PC-3 (cell line): Measurements from ENCODE around the gene COL6A1. TPM values are rescaled to one million over a fixed set of nuclear protein-coding genes. Genes with fewer than 3 reads are reported as not detected.

ENCODE experiments used
- ATAC-seq: fragments of 200-7000 bp; cut with Tn5 transposase; 2 replicates; pipeline ENCODE4 v1.9.1; 2020; ENCODE audit warnings: mild to moderate bottlenecking, moderate library complexity
- BruUV-seq: library from RNA; stranded (reverse); fragments of 400-500 nt; replicated peaks from 2 replicates; lab custom pipeline; 2021; lab: Mats Ljungman, UMichigan
- CTCF ChIA-PET: fragments of 300-600 bp; sonication (Branson Sonifier 250); formaldehyde crosslinking; loops from one replicate; lab custom pipeline; 2022; ENCODE audit warnings: antibody characterized with exemption; lab: Charles Lee
- POLR2A ChIA-PET: fragments of 300-600 bp; sonication (Branson Sonifier 250); formaldehyde crosslinking; loops from one replicate; lab custom pipeline; 2022; ENCODE audit warnings: antibody characterized with exemption; ENCODE audit not compliant: unreplicated experiment; lab: Charles Lee
- DNase-seq: peaks from one replicate; pipeline ENCODE4 v3.0.0-alpha.2; 2015
- H2AFZ ChIP-seq: fragments of 300-600 bp; sonication (generic); 2 replicates; pipeline ENCODE4 v1.6.0; 2016; ENCODE audit warnings: antibody characterized with exemption, low read length
- H3F3A ChIP-seq: fragments of 300-600 bp; sonication (generic); one replicate; pipeline ENCODE4 v1.6.0; 2017; ENCODE audit warnings: antibody characterized with exemption, low read length, control low read depth, mild to moderate bottlenecking; ENCODE audit not compliant: unreplicated experiment
- H3K27ac ChIP-seq: fragments of 300-600 bp; sonication (generic); 2 replicates; pipeline ENCODE4 v1.5.1; 2016; ENCODE audit warnings: mild to moderate bottlenecking, low read length
- H3K27me3 ChIP-seq: fragments of 300-600 bp; sonication (generic); 2 replicates; pipeline ENCODE4 v1.6.1; 2016; ENCODE audit warnings: low read length, mixed read lengths
- H3K36me3 ChIP-seq: fragments of 300-600 bp; sonication (generic); 2 replicates; pipeline ENCODE4 v1.6.1; 2016; ENCODE audit warnings: low read depth, mixed run types, low read length, mixed read lengths
- H3K4me1 ChIP-seq: fragments of 300-600 bp; sonication (generic); 2 replicates; pipeline ENCODE4 v1.5.1; 2016; ENCODE audit warnings: low read length; ENCODE audit not compliant: insufficient read depth
- H3K4me2 ChIP-seq: fragments of 300-600 bp; sonication (generic); 2 replicates; pipeline ENCODE4 v1.6.0; 2016; ENCODE audit warnings: low read length
- H3K4me3 ChIP-seq: fragments of 300-600 bp; sonication (generic); 2 replicates; pipeline ENCODE4 v1.5.1; 2016; ENCODE audit warnings: mild to moderate bottlenecking, low read length, mixed read lengths
- H3K79me2 ChIP-seq: fragments of 300-600 bp; sonication (generic); 2 replicates; pipeline ENCODE4 v1.6.1; 2017; ENCODE audit warnings: low read length, mixed read lengths
- H3K9ac ChIP-seq: fragments of 300-600 bp; sonication (generic); 2 replicates; pipeline ENCODE4 v1.6.0; 2016; ENCODE audit warnings: mild to moderate bottlenecking, low read length
- H3K9me2 ChIP-seq: fragments of 300-600 bp; sonication (generic); replicated peaks from 2 replicates; pipeline ENCODE4 v1.6.1; 2016; ENCODE audit warnings: mixed run types, low read length, mixed read lengths
- H3K9me3 ChIP-seq: fragments of 300-600 bp; sonication (generic); 2 replicates; pipeline ENCODE4 v1.6.1; 2016; ENCODE audit warnings: low read length, mixed read lengths
- H4K20me1 ChIP-seq: fragments of 300-600 bp; sonication (generic); 2 replicates; pipeline ENCODE4 v1.6.1; 2016; ENCODE audit warnings: low read length, mixed read lengths
- EZH2 ChIP-seq: fragments of 300-600 bp; sonication (generic); IDR thresholded peaks from one replicate; pipeline ENCODE4 v1.6.1; 2017; ENCODE audit warnings: antibody characterized with exemption, mild to moderate bottlenecking, low read length; ENCODE audit not compliant: unreplicated experiment
- EZH2phosphoT487 ChIP-seq: fragments of 300-600 bp; sonication (generic); IDR thresholded peaks from 2 replicates; pipeline ENCODE4 v1.6.1; 2018; ENCODE audit warnings: mild to moderate bottlenecking, antibody characterized with exemption, low read length, borderline replicate concordance
- intact Hi-C: fragments of 100-400 bp; cut with micrococcal nuclease; formaldehyde crosslinking; loops from 2 replicates; pipeline ENCODE4 v1.9.0; 2023
- total RNA-seq: library from RNA; depleted of rRNA; stranded (reverse); fragments of >200 nt; gene quantifications from 2 replicates; pipeline ENCODE4 v1.2.3, GENCODE V29; 2014
- TF ChIP-seq, protein P1 (sequence below): fragments of 300-600 bp; sonication (generic); conservative IDR thresholded peaks from 2 replicates; pipeline ENCODE4 v1.5.1; 2017; ENCODE audit warnings: antibody characterized with exemption, low read depth, mild to moderate bottlenecking, low read length

Gene COL6A1
- total RNA-seq, 1 experiment from 2014 or later: 487 TPM

DNA sequence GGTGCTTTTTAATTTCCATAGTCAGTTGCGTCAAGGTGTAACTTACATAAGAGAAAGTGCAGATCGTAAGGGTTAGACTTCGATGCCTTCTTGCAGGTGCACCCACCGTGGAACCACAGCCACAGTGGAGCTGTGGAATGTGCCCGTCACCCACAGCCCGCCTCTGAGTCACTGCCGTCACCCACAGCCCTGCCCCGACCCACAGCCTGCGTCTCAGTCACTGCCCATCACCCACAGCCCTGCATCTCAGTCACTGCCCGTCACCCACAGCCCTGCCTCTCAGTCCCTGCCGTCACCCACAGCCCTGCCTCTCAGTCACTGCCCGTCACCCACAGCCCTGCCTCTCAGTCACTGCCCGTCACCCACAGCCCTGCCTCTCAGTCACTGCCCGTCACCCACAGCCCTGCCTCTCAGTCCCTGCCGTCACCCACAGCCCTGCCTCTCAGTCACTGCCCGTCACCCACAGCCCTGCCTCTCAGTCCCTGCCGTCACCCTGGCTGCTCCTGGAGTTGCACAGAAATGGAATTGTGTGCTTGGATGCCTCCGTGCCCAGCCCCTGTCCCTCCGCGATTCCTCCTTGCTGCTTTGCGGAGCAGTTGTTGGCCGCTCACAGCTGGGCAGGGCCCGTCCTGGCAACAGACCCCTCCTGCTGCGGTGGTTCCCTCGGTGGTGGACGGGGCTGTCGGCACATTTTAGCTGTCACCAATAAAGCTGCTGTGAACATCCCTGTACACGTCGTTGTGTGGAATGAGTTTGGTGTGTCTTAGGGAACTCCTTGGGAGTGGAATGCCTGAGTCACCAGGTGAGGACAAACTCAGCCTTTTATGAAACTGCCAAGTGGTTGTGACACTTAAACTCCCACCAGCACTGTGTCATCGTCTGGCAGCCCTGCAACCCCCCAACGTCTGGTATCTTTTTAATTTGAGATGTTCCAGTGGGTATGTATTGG is 71.4 kb downstream of the COL6A1 start:
- no peaks in the 10 kb centered on the region for H3K36me3 ChIP-seq
- peak; percentile 82 for ATAC-seq
- H2AFZ ChIP-seq: 0 out of 2 replicates have a peak overlapping the region, but pooled peaks have one; percentile 37
- peak overlapping the region; percentile 64 for H3K4me3 ChIP-seq
- H3K79me2 ChIP-seq: peaks cover 17% of the 10 kb centered on the region
- H3K4me1 ChIP-seq: peaks cover 57% of the 10 kb centered on the region
- H3K4me2 ChIP-seq: peak overlapping the region; percentile 81
- DNase-seq: peak; percentile 94
- BruUV-seq: TSS peak; percentile 76
- intact Hi-C loops: loop anchor here (5.0 kb wide), 1 partner anchor 71 kb away; the partner anchor contains the start of gene COL6A1
- no peak for TF ChIP-seq EZH2
- TF ChIP-seq, protein P1, sequence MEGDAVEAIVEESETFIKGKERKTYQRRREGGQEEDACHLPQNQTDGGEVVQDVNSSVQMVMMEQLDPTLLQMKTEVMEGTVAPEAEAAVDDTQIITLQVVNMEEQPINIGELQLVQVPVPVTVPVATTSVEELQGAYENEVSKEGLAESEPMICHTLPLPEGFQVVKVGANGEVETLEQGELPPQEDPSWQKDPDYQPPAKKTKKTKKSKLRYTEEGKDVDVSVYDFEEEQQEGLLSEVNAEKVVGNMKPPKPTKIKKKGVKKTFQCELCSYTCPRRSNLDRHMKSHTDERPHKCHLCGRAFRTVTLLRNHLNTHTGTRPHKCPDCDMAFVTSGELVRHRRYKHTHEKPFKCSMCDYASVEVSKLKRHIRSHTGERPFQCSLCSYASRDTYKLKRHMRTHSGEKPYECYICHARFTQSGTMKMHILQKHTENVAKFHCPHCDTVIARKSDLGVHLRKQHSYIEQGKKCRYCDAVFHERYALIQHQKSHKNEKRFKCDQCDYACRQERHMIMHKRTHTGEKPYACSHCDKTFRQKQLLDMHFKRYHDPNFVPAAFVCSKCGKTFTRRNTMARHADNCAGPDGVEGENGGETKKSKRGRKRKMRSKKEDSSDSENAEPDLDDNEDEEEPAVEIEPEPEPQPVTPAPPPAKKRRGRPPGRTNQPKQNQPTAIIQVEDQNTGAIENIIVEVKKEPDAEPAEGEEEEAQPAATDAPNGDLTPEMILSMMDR: no peak
- TF ChIP-seq EZH2phosphoT487: no peak
- ChIA-PET CTCF (no interaction called here), POLR2A (no interaction called here)
- H3K9me3 ChIP-seq: no peaks in the 10 kb centered on the region
- peak overlapping the region; percentile 97 for H3K27ac ChIP-seq
- H3K9ac ChIP-seq: peak overlapping the region; percentile 80
- no peaks in the 10 kb centered on the region for H3F3A ChIP-seq
- no peaks in the 10 kb centered on the region for H3K9me2 ChIP-seq
- H3K27me3 ChIP-seq: no peaks in the 10 kb centered on the region
- no peaks in the 10 kb centered on the region for H4K20me1 ChIP-seq

DNA sequence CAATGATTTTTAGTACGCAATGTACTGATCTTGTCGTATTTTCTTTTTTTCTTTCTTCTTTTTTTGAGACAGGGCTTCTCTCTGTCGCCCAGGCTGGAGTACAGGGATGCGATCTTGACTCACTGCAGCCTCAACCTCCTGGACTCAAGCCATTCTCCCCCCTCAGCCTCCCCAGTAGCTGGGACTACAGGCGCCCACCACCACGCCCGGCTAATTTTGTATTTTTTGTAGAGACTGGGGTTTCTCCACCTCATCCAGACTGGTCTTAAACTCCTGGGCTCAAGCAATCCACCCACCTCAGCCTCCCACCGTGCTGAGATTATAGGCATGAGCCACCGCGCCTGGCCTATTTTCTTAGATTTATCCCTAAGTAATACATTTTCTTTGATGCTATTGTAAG is 72.5 kb downstream of the COL6A1 start:
- H3K9ac ChIP-seq: peak overlapping the region; percentile 80
- peak overlapping the region; percentile 81 for H3K4me2 ChIP-seq
- H3K27ac ChIP-seq: peak overlapping the region; percentile 97
- ChIA-PET POLR2A (interaction anchor here (0.7 kb wide), 1 partner anchor 22 kb away, joined by 5 read pairs; no protein-coding TSS in a partner anchor), CTCF (no interaction called here)
- peaks cover 17% of the 10 kb centered on the region for H3K79me2 ChIP-seq
- peaks cover 51% of the 10 kb centered on the region for H3K4me1 ChIP-seq
- no peaks in the 10 kb centered on the region for H3K9me3 ChIP-seq
- no peaks in the 10 kb centered on the region for H4K20me1 ChIP-seq
- H2AFZ ChIP-seq: no peak overlapping the region
- DNase-seq: no peak
- H3F3A ChIP-seq: no peaks in the 10 kb centered on the region
- no peaks in the 10 kb centered on the region for H3K9me2 ChIP-seq
- no peak for ATAC-seq
- intact Hi-C loops: loop anchor here (5.0 kb wide), 1 partner anchor 72 kb away; the partner anchor contains the start of gene COL6A1
- BruUV-seq: no TSS peak
- H3K27me3 ChIP-seq: no peaks in the 10 kb centered on the region
- peak overlapping the region; percentile 64 for H3K4me3 ChIP-seq
- H3K36me3 ChIP-seq: no peaks in the 10 kb centered on the region
- TF ChIP-seq, protein P1: no peak
- TF ChIP-seq EZH2phosphoT487 (no peak), EZH2 (no peak)
